CD4-positive, alpha-beta T cell treated with Interleukin-17A for 4 hours (primary cell): ENCODE data around the gene ZKSCAN7.
"Not testable (repeated sequence)": the region's sequence is repeated elsewhere in the genome, so short reads cannot be mapped to it uniquely, and the experiment has no call there.

Experiments used
- DNase-seq: peaks from one replicate; pipeline ENCODE4 v3.0.0-alpha.2; 2020; ENCODE audit warnings: mixed read lengths

The ZKSCAN7 gene

DNA sequence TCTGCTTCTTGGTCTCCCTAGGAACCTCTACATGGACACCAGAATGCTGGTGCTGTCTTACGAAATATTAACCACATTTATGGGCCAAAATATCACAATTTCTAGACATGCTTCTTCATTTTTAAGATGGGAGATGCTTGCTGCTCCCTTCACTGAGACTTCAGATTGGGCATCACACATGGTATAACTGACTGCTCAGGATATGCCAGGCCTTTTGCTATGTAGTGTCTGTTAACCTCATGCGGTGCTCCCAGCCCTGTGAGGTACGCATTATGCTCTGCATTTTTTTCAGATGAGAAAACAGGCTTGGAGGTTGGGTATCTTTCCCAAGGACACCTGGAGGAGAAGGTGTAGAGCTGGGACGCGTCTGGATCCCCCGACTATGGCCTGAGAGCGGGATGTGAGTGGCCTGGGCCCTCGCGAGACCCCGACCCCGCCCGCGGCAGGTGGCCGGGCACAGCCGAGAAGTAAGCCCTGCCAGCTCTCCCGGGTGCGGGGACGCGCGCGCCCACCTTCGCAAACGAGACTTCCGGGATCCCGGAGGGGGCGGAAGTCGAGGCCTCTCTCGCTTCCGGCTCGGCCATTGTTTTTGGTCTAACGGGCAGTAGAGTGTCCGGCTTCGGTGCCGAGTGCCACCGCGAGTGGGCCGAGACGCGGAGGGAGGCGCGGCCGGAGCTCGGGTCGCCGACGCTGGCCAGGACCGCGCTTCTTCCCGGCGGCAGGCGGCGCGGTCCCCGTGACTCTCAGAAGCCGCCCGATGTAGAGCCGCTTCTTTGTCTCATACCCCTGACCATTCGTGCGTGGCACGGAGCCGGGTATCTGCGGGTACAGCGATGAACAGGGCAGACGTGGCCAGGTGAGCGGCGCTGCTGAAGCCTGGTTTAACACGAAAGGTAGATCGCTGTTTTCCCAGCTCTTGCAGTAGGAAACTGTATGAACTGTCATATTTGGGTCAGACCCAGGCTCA is at the start of gene ZKSCAN7:
Gene ZKSCAN7 (plus strand): TSS at position 568 of the 967 bp plus-strand sequence. CDS start 1,855 bp downstream, outside the sequence.
- peak; percentile 61 for DNase-seq

GRCh38 chr3:44506556-44506955 is 48.4 kb upstream of the ZKSCAN7 start:
- DNase-seq, result no peak

- DNase-seq, result no peak
Measured at GRCh38 chr3:44506961-44507360, 48.0 kb upstream of the ZKSCAN7 start.

DNA sequence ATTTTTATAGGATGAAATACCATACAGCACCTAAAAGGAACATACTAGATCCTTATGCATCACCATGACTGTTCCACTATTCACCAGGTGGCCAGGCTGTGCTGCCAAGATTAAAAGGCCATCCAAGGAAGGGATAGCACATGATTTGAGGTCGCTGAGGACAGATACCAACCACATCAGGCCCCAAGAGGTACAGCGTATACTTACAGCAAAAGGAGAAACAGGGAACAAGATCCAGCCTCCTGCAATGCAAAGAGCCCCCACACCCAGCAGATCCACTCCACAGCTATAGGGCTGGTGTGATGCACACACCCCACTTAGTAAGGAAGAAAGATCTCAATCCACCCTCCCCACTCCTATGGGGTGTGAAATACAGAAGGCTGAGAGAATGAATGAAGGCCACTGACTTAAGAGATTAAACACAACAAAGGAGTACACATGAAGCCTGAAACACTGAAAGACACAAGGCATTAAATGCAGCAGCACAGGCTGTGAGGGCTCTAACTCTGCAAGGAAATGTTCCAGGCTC is 45.5 kb upstream of the ZKSCAN7 start:
- no peak for DNase-seq

DNA sequence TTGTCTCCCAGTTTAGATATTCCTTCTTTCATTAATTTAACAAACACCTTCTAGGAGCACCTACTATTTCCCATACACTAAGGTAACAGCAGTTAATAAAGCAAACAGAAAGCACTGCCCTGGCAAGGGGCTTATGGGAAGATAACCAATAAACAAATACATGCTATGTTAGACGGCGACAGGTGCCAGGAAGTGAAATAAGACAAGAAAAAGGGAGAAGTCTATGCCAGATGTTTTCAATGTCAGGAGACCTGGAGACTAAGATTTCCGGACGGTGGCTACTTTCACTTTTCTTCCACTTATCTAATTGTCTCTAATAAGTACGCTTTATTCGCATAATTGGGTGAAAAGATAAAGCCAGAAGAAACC is 45.0 kb upstream of the ZKSCAN7 start:
- DNase-seq, result peak; percentile 16

DNA sequence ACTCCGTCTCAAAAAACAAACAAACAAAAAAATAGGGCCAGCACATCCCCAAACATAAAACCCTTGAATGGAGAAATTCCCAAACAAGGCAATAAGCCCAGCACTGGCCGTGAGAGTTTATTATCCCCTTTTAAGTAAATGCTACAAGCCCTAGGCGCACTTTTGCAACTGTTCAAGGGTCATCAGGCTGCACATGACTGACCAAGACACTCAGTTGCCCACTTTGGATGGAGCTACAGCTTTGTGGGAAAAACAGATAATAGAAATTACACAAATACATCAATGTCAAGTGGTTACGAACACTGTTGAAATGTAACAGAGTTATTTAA is 43.8 kb upstream of the ZKSCAN7 start:
- peak; percentile 8 for DNase-seq

DNA sequence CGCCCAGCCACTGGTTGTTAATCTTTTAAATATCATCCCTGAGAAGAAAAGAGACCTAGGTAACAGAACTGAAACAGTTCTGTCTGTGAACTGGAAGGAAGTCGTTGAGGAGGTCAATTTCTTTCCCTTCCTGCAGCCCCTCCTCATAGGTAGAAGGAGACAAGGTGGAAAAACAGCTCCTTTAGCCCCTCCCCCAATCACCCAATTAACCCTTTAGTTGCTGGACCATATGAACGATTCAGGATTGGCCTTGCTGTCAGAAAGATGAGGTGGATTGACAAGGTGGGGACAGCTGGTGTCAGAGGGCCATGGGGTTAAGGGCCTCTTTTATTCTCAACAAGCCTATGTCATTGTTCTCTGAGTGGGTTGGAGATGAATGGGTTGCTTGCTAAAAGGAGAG is 41.5 kb upstream of the ZKSCAN7 start:
- no peak for DNase-seq

DNA sequence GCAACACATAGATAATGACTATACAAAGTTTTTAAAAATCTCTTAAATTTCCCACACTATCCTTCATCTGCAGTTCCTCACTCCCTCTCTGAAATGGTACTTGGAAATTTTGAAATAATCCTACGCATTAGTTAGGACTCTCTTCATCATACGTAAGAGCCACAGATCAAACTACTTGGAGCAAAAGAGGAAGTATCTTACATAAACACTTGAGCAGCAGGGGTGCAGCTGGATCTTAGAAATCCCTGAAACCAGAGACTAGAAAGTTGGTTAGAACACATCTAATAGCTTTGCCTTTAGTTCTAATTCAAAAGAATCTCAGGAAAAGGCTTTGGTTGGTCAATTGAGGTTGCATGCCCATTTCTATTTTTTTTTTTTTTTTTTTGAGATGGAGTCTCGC is 38.8 kb upstream of the ZKSCAN7 start:
- no peak for DNase-seq

DNA sequence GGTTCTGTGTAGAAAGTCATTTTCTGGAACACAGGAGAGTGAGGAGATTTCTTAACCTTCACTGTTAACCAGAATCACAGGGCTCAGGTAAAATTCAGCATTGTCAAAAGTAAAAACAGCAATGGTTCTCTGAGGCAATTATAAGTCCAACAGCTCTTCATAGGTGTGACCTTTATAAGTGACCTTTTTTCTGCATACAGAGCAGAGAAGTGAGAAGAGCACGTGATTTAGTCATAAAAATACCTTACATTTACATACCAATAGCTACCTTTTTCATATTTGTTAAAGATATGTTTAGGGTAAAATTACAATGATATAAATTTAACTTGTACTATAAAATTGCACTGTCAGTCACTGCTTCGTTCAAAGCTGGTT is 36.2 kb upstream of the ZKSCAN7 start:
- DNase-seq, result no peak

DNA sequence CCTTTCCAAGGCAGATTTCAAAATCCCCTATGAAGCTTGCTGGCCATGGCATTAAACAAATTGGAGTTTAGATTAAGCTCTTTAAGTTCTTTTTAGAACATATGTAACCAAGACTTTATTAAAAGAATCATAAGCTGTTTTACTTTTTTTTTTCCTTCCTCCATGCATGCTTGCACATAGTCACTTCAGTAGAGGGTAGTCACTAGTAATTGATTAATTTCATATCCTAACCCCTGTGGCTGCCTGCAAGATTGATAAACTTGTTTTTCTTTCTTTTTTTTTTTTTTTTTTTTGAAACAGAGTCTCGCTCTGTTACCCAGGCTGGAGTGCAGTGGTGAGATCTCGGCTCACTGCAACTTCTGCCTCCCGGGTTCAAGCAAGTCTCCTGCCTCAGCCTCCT is 33.3 kb upstream of the ZKSCAN7 start:
- DNase-seq, result no peak

DNA sequence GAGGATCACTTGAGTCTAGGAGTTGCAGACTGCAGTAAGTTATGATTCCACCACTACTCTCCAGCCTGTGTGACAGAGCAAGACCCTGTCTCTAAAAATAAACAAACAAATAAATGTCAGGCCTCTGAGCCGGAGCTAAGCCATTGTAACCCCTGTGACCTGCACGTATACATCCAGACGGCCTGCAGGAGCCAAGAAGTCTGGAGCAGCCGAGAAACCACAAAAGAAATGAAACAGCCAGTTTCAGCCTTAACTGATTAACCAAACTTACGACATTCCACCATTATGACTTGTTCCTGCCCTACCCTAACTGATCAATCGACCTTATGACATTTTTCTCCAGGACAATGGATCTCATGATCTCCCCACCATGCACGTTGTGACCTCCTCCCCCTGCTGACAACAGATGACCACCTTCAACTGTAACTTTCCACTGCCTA is 32.5 kb upstream of the ZKSCAN7 start:
- DNase-seq, result no peak

DNA sequence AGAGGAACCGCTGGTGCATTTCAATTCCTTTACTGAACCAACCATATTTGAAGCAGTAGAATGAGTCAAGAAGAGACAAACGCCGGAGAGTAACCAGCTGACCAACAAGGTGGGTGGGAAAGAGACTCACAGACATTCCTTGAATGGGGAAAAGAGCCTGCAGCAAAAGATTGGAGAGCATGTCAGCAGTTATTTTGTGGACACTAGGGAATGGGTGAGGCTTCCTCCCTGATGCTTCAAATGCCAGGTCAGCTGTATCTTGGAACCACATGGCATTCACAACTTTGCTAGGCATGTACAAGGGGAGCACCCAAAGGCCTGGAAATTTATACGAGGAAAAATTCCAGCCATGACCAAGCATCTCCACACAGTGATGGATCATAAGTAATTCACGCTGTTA is 29.9 kb upstream of the ZKSCAN7 start:
- no peak for DNase-seq

- peak; percentile 10 for DNase-seq
Measured at GRCh38 chr3:44529927-44530326, 25.1 kb upstream of the ZKSCAN7 start.

DNA sequence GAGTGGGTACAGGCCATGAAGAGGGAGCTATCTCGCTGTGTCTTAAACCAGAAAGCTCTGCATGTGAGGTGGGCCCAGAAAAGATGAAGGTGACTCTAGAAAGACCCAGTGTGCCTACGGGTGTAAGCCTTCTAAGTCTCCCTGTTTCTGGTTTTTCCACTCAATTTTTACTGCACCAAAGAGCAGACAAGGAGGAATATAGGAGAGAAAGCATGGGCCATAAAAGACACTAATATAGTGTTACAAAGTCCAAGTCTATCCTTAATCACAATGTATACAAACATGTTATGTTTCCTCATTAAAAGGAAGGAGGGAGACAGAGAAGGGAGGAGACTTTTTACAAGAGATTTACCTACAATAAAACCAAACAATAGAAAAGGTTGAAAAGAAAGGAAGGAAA is 24.1 kb upstream of the ZKSCAN7 start:
- DNase-seq, result no peak

GRCh38 chr3:44534659-44535058 is 20.3 kb upstream of the ZKSCAN7 start:
- DNase-seq, result not testable (repeated sequence)

DNA sequence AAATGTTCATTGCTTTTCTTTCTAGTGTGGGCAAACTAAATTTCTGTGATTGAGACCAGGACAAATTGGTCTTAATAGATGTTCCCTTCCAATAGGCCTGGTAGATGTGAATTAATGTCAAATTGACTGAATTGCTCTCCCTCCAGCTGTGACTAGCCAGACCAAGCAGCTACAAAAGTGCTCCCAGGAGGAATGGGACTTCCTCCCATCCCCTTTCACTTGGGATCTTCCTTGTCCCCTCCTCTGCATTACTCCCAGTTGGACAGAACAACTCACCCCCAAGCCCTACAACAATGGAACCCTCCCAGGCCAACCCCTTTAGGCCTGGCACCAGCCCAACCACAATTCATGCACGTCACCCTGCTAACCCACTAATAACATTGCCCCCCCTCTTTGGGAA is 19.6 kb upstream of the ZKSCAN7 start:
- DNase-seq, result no peak

GRCh38 chr3:44544811-44545210 is 10.2 kb upstream of the ZKSCAN7 start:
- DNase-seq, result not testable (repeated sequence)

GRCh38 chr3:44555723-44556122 is 730 bp downstream of the ZKSCAN7 start:
- no peak for DNase-seq

DNA sequence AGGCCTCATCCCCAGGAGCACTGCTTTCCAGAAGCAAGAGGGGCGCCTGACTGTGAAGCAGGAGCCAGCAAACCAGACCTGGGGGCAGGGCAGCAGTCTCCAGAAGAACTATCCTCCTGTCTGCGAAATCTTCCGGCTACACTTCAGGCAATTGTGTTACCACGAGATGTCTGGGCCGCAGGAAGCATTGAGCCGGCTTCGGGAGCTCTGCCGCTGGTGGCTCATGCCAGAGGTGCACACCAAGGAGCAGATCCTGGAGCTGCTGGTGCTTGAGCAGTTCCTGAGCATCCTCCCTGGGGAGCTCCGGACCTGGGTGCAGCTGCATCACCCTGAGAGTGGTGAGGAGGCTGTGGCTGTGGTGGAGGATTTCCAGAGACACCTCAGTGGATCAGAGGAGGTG is 2.1 kb downstream of the ZKSCAN7 start:
- DNase-seq, result no peak

- no peak for DNase-seq
Measured at GRCh38 chr3:44561076-44561475, 6.1 kb downstream of the ZKSCAN7 start.

- no peak for DNase-seq
Measured at GRCh38 chr3:44562147-44562546, 7.2 kb downstream of the ZKSCAN7 start.

- DNase-seq, result no peak
Measured at GRCh38 chr3:44568561-44568960, 13.6 kb downstream of the ZKSCAN7 start.

GRCh38 chr3:44571024-44571423 is 16.0 kb downstream of the ZKSCAN7 start:
- no peak for DNase-seq

GRCh38 chr3:44576613-44577012 is 21.6 kb downstream of the ZKSCAN7 start:
- no peak for DNase-seq
